WI38 (cell line): ENCODE data around the gene CD55.

Source experiments
- H3K4me3 ChIP-seq: 2 replicates; pipeline ENCODE4 v1.5.1; 2011; ENCODE audit warnings: low read depth, mild to moderate bottlenecking, control low read depth, low read length
- TF ChIP-seq, protein P1 (sequence below): IDR thresholded peaks from 2 replicates; pipeline ENCODE4 v1.5.1; 2012; ENCODE audit warnings: low read depth, mild to moderate bottlenecking, control low read depth, low read length

The CD55 gene

DNA sequence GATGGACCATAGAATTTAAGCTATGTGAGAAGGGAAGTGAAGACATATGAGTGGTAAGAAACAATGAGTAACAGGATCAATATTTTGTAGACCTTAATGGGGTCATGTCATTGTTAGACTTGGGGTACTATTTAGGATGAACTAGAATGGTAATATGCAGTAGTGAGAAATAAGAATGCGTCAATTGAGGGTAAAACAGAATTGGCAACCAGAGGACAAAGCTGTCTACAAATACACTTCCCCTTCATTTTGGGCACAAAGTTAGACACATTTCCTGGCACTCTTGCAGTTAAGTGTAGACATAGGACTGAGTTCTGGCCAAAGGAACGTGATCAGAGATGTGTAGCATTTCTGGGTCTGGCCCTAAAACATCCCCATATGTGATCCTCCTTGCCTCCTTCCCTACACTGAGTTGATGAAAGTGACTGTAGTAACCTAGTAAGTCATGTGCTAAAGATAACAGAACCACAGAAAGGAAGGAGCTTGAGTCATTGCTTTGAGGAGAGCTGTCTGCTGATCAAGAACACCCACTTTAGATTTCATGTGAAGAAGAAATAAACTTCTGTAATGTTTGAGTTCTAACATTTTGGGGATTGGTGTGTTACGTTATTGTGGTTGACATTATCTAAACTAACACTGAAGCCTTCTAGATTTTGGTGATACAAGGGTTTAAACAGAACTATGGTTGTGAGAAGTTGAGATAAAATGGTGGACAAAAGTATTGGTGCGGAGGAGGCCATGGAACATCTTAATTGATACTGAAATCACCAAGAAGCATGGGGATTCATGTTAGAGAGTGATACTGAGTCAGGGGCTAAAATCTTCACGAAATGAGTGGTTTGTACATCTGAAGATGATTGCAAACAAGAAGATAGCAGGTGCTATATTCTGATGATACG lies 41.7 kb downstream of the CD55 start:
- TF ChIP-seq, protein P1, sequence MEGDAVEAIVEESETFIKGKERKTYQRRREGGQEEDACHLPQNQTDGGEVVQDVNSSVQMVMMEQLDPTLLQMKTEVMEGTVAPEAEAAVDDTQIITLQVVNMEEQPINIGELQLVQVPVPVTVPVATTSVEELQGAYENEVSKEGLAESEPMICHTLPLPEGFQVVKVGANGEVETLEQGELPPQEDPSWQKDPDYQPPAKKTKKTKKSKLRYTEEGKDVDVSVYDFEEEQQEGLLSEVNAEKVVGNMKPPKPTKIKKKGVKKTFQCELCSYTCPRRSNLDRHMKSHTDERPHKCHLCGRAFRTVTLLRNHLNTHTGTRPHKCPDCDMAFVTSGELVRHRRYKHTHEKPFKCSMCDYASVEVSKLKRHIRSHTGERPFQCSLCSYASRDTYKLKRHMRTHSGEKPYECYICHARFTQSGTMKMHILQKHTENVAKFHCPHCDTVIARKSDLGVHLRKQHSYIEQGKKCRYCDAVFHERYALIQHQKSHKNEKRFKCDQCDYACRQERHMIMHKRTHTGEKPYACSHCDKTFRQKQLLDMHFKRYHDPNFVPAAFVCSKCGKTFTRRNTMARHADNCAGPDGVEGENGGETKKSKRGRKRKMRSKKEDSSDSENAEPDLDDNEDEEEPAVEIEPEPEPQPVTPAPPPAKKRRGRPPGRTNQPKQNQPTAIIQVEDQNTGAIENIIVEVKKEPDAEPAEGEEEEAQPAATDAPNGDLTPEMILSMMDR: no peak
- no peak overlapping the region for H3K4me3 ChIP-seq

- TF ChIP-seq, protein P1: no peak
- no peak overlapping the region for H3K4me3 ChIP-seq
These were observed 42.4 kb downstream of the CD55 start for GRCh38 chr1:207363871-207364270.

GRCh38 chr1:207364614-207365013 lies 43.1 kb downstream of the CD55 start:
- H3K4me3 ChIP-seq: no peak overlapping the region
- TF ChIP-seq, protein P1: no peak

DNA sequence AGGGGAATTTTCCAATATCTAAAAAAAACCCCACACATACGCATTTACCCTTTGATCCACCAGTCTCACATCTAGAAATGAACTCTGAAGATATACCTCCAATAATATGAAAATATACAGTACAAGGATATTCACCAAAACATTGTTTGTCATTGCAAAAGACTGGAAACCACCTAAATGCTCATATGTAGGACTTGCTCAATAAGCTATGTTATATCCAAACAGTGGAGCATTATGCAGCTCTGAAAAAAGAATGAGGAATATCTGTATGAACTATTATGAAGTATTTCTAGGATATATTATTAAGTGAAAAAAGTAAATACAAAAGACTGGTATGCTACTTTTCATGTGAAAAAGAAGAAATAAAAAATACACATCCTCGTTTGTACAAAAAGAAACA lies 43.6 kb downstream of the CD55 start:
- TF ChIP-seq, protein P1: no peak
- H3K4me3 ChIP-seq: no peak overlapping the region

GRCh38 chr1:207366022-207366421 lies 44.5 kb downstream of the CD55 start:
- TF ChIP-seq, protein P1: no peak
- no peak overlapping the region for H3K4me3 ChIP-seq

- TF ChIP-seq, protein P1: no peak
- no peak overlapping the region for H3K4me3 ChIP-seq
These were observed 67.2 kb downstream of the CD55 start for GRCh38 chr1:207388721-207389120.

GRCh38 chr1:207389728-207390464 lies 68.4 kb downstream of the CD55 start:
- H3K4me3 ChIP-seq: no peak overlapping the region
- TF ChIP-seq, protein P1: no peak
